ENCODE measurements around the gene THSD1. TPM values are rescaled to one million over a fixed set of nuclear protein-coding genes. Genes with fewer than 3 reads are reported as not detected.

Gene THSD1
- polyA plus RNA-seq, 2 of the 4 experiments (the other 2 are of a cell fraction): 5.4 to 6.1 TPM

DNA sequence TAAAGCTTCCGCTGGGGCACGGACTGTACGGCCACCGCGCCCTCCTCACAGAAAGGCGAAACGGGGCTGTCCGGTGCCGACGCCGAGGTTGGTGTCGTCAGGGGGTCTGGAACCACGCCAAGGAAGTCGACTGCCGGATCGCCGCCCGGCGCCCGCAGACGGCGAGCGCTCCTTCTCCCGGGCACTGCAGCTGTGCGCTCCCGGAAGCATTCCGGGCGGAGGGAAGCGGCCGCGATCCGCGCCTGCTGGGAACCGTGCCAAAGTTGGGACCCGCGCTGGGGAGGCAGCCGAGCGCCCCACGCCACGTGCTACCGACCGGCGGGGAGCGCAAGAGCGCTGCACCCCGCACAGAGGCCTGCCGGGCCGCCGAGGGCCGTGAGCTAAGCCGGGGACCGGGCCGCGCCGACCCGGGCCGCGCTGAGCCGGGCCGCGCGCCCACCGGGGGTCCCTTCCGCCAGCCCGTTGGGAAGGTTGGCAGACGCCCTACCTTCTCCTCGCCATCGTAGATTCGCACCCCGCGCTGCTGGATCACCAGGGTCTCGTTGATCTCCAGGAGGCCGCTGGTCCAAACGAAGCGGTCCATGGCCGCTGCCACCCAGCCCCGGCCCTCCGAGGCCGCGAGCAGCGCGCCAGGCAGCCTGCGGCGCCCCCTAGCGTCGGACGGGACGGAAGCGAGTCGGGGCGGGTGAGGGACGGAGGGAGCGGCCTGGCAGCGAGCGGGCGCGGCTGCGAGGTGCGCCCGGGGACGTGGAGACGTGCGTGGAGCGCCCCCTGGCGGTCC lies 44.2 kb upstream of the THSD1 start, which contains the start of gene VPS36:
Gene VPS36 (minus strand): TSS at position 623 of the 781 bp plus-strand sequence. CDS start 40 bp downstream, at position 583.
- no peak for TF ChIP-seq ESRRA (IDR thresholded peaks at IDR 0.05; ENCODE audit: borderline replicate concordance, low read length)
- TF ChIP-seq, protein P1, sequence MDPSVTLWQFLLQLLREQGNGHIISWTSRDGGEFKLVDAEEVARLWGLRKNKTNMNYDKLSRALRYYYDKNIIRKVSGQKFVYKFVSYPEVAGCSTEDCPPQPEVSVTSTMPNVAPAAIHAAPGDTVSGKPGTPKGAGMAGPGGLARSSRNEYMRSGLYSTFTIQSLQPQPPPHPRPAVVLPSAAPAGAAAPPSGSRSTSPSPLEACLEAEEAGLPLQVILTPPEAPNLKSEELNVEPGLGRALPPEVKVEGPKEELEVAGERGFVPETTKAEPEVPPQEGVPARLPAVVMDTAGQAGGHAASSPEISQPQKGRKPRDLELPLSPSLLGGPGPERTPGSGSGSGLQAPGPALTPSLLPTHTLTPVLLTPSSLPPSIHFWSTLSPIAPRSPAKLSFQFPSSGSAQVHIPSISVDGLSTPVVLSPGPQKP (IDR thresholded peaks at IDR 0.05; ENCODE audit: low read depth, low read length): no peak
- peak; percentile 81 to 94 for TF ChIP-seq RAD21 (conservative IDR thresholded peaks at IDR 0.05 in 1 of 2, IDR thresholded peaks at IDR 0.05 in 1 of 2)
- peak; percentile 77 for TF ChIP-seq PHF8 (IDR thresholded peaks at IDR 0.05; ENCODE audit: borderline replicate concordance, low read depth)
- peak; percentile 66 to 70; a peak in 3 of 5 replicates for TF ChIP-seq JUN (IDR thresholded peaks at IDR 0.05)
- TF ChIP-seq MAFK (IDR thresholded peaks at IDR 0.05; ENCODE audit: partially characterized antibody): no peak
- TF ChIP-seq HEYL (CRISPR knock-in tag; IDR thresholded peaks at IDR 0.05): no peak
- 0 out of 2 replicates have a peak, but pooled peaks have one; percentile 25 for TF ChIP-seq HOXB13 (CRISPR knock-in tag; IDR thresholded peaks at IDR 0.05; ENCODE audit: low read depth)
- peak; percentile 63 for TF ChIP-seq POLR2A (IDR thresholded peaks at IDR 0.05; ENCODE audit: low read length)
- TF ChIP-seq, protein P2, sequence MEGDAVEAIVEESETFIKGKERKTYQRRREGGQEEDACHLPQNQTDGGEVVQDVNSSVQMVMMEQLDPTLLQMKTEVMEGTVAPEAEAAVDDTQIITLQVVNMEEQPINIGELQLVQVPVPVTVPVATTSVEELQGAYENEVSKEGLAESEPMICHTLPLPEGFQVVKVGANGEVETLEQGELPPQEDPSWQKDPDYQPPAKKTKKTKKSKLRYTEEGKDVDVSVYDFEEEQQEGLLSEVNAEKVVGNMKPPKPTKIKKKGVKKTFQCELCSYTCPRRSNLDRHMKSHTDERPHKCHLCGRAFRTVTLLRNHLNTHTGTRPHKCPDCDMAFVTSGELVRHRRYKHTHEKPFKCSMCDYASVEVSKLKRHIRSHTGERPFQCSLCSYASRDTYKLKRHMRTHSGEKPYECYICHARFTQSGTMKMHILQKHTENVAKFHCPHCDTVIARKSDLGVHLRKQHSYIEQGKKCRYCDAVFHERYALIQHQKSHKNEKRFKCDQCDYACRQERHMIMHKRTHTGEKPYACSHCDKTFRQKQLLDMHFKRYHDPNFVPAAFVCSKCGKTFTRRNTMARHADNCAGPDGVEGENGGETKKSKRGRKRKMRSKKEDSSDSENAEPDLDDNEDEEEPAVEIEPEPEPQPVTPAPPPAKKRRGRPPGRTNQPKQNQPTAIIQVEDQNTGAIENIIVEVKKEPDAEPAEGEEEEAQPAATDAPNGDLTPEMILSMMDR (IDR thresholded peaks at IDR 0.05): peak; percentile 93
- no peak for TF ChIP-seq MAZ (IDR thresholded peaks at IDR 0.05; ENCODE audit: borderline replicate concordance, low read depth, low read length)
- TF ChIP-seq, protein P3, sequence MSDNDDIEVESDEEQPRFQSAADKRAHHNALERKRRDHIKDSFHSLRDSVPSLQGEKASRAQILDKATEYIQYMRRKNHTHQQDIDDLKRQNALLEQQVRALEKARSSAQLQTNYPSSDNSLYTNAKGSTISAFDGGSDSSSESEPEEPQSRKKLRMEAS (IDR thresholded peaks at IDR 0.05): peak; percentile 74
- TF ChIP-seq ZSCAN20 (CRISPR knock-in tag; IDR thresholded peaks at IDR 0.05): no peak
- TF ChIP-seq NR3C1 (IDR thresholded peaks at IDR 0.05): no peak
- TF ChIP-seq, protein P4, sequence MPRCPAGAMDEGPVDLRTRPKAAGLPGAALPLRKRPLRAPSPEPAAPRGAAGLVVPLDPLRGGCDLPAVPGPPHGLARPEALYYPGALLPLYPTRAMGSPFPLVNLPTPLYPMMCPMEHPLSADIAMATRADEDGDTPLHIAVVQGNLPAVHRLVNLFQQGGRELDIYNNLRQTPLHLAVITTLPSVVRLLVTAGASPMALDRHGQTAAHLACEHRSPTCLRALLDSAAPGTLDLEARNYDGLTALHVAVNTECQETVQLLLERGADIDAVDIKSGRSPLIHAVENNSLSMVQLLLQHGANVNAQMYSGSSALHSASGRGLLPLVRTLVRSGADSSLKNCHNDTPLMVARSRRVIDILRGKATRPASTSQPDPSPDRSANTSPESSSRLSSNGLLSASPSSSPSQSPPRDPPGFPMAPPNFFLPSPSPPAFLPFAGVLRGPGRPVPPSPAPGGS (IDR thresholded peaks at IDR 0.05): 0 out of 3 replicates have a peak, but pooled peaks have one; percentile 55
- TF ChIP-seq, protein P5, sequence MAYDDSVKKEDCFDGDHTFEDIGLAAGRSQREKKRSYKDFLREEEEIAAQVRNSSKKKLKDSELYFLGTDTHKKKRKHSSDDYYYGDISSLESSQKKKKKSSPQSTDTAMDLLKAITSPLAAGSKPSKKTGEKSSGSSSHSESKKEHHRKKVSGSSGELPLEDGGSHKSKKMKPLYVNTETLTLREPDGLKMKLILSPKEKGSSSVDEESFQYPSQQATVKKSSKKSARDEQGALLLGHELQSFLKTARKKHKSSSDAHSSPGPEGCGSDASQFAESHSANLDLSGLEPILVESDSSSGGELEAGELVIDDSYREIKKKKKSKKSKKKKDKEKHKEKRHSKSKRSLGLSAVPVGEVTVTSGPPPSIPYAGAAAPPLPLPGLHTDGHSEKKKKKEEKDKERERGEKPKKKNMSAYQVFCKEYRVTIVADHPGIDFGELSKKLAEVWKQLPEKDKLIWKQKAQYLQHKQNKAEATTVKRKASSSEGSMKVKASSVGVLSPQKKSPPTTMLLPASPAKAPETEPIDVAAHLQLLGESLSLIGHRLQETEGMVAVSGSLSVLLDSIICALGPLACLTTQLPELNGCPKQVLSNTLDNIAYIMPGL (CRISPR knock-in tag; IDR thresholded peaks at IDR 0.05; ENCODE audit: borderline replicate concordance): peak; percentile 93; the same call in 1 of the 2 replicates
- TF ChIP-seq SMC3 (IDR thresholded peaks at IDR 0.05): peak; percentile 94
- peak within 1 kb of the TSS; percentile 83 for H3K4me3 ChIP-seq
- ChIA-PET CTCF (interaction anchor here (0.6 to 7.0 kb wide), 49 partner anchors 8 to 358 kb away, joined by 3 to 115 read pairs (median 5); partner anchors contain the start of genes SUGT1 and THSD1), POLR2A (interaction anchor here (0.6 to 1.9 kb wide), 7 partner anchors 11 to 110 kb away, joined by 3 to 18 read pairs (median 7); partner anchors contain the start of gene THSD1)
- DNase-seq (ENCODE audit: low read depth in 1 of 2, low spot score in 1 of 2) (peak; percentile 59 to 91), FAIRE-seq (no peak), ATAC-seq (peak; percentile 85 to 89)
- peak within 1 kb of the TSS; percentile 88 for H3K4me2 ChIP-seq
- H3K9me3 ChIP-seq: no peaks in the 10 kb centered on the region
- WGBS (ENCODE audit: missing lambda C conversion rate): 7% methylated on average over 8 of the region's 105 CpGs
- H3K4me1 ChIP-seq: peaks cover 28% of the 10 kb centered on the region; the same call in 2 of the 3 replicates
- peak within 1 kb of the TSS; percentile 98 to 99 for H3K27ac ChIP-seq

All from A549 (cell line).